MM.1S (cell line): ENCODE data around the gene PHLDA1.

Experiments
- DNase-seq: peaks from one replicate; pipeline ENCODE4 v3.0.0-alpha.2; 2015
- H2AFZ ChIP-seq: fragments of 300-600 bp; sonication (generic); 2 replicates; pipeline ENCODE4 v1.6.0; 2016; ENCODE audit warnings: antibody characterized with exemption, low read length
- H3F3A ChIP-seq: fragments of 300-600 bp; sonication (generic); 2 replicates; pipeline ENCODE4 v1.6.1; 2016; ENCODE audit warnings: mild to moderate bottlenecking, antibody characterized with exemption, low read length, moderate library complexity, mixed read lengths; ENCODE audit not compliant: insufficient read depth
- H3K27ac ChIP-seq: fragments of 300-600 bp; sonication (generic); 2 replicates; pipeline ENCODE4 v1.5.1; 2016; ENCODE audit warnings: mild to moderate bottlenecking, low read length
- H3K27me3 ChIP-seq: fragments of 300-600 bp; sonication (generic); replicated peaks from 2 replicates; pipeline ENCODE4 v1.6.0; 2016; ENCODE audit warnings: low read length; ENCODE audit not compliant: insufficient read depth
- H3K36me3 ChIP-seq: fragments of 300-600 bp; sonication (generic); replicated peaks from 2 replicates; pipeline ENCODE4 v1.6.1; 2016; ENCODE audit warnings: mild to moderate bottlenecking, low read length, mixed read lengths; ENCODE audit not compliant: insufficient read depth
- H3K4me1 ChIP-seq: fragments of 300-600 bp; sonication (generic); 2 replicates; pipeline ENCODE4 v1.6.1; 2016; ENCODE audit warnings: low read length, mixed read lengths
- H3K4me2 ChIP-seq: fragments of 300-600 bp; sonication (generic); 2 replicates; pipeline ENCODE4 v1.6.0; 2016; ENCODE audit warnings: low read depth, low read length
- H3K4me3 ChIP-seq: fragments of 300-600 bp; sonication (generic); 2 replicates; pipeline ENCODE4 v1.5.1; 2016; ENCODE audit warnings: low read length, mixed read lengths
- H3K79me2 ChIP-seq: fragments of 300-600 bp; sonication (generic); 2 replicates; pipeline ENCODE4 v1.6.1; 2016; ENCODE audit warnings: mixed run types, low read length, mixed read lengths
- H3K9ac ChIP-seq: fragments of 300-600 bp; sonication (generic); 2 replicates; pipeline ENCODE4 v1.6.1; 2016; ENCODE audit warnings: low read length, mixed read lengths
- H3K9me2 ChIP-seq: fragments of 300-600 bp; sonication (generic); replicated peaks from 2 replicates; pipeline ENCODE4 v1.6.1; 2016; ENCODE audit warnings: mild to moderate bottlenecking, low read length, mixed read lengths; ENCODE audit not compliant: insufficient read depth
- H3K9me3 ChIP-seq: fragments of 300-600 bp; sonication (generic); replicated peaks from 2 replicates; pipeline ENCODE4 v1.6.1; 2016; ENCODE audit warnings: mild to moderate bottlenecking, low read length, mixed read lengths; ENCODE audit not compliant: insufficient read depth
- H4K20me1 ChIP-seq: fragments of 300-600 bp; sonication (generic); 2 replicates; pipeline ENCODE4 v1.6.1; 2016; ENCODE audit warnings: mild to moderate bottlenecking, low read length, moderate library complexity, mixed read lengths; ENCODE audit not compliant: insufficient read depth
- CTCF ChIP-seq: fragments of 300-600 bp; sonication (generic); IDR thresholded peaks from 2 replicates; pipeline ENCODE4 v1.5.1; 2016; ENCODE audit warnings: antibody characterized with exemption, low read length, mixed read lengths
- EZH2 ChIP-seq: fragments of 300-600 bp; sonication (generic); optimal IDR thresholded peaks from 2 replicates; pipeline ENCODE3; 2017; ENCODE audit warnings: low read depth, mild to moderate bottlenecking, antibody characterized with exemption, low read length, mixed read lengths
- EZH2phosphoT487 ChIP-seq: fragments of 300-600 bp; sonication (generic); IDR thresholded peaks from 2 replicates; pipeline ENCODE4 v1.6.1; 2018; ENCODE audit warnings: antibody characterized with exemption, low read length

PHLDA1 gene

GRCh38 chr12:76073561-76073960 is 42.0 kb upstream of the PHLDA1 start:
- H3K9me2 ChIP-seq = no peaks in the 10 kb centered on the region

GRCh38 chr12:76072568-76072967 is 41.0 kb upstream of the PHLDA1 start:
- no peak for DNase-seq
- H3K9me3 ChIP-seq = no peaks in the 10 kb centered on the region
- no peaks in the 10 kb centered on the region for H3K9me2 ChIP-seq
- H3K27ac ChIP-seq = no peak overlapping the region
- no peak overlapping the region for H2AFZ ChIP-seq
- H4K20me1 ChIP-seq = peaks cover 66% of the 10 kb centered on the region
- H3K9ac ChIP-seq = no peak overlapping the region
- H3K4me2 ChIP-seq = no peak overlapping the region
- H3K4me3 ChIP-seq = no peak overlapping the region
- peaks cover 100% of the 10 kb centered on the region for H3K79me2 ChIP-seq
- H3K36me3 ChIP-seq = peaks cover 24% of the 10 kb centered on the region
- no peaks in the 10 kb centered on the region for H3K4me1 ChIP-seq
- no peaks in the 10 kb centered on the region for H3K27me3 ChIP-seq
- H3F3A ChIP-seq = no peaks in the 10 kb centered on the region; the same call in 1 of the 2 replicates
- TF ChIP-seq CTCF = no peak
- no peak for TF ChIP-seq EZH2phosphoT487
- no peak for TF ChIP-seq EZH2

More at GRCh38 chr12:76073561-76073960, 42.0 kb upstream of the PHLDA1 start:
- DNase-seq = no peak
- H3K9me3 ChIP-seq = no peaks in the 10 kb centered on the region
- peaks cover 74% of the 10 kb centered on the region for H4K20me1 ChIP-seq
- H3K4me3 ChIP-seq = no peak overlapping the region
- peaks cover 22% of the 10 kb centered on the region for H3K36me3 ChIP-seq
- no peaks in the 10 kb centered on the region for H3F3A ChIP-seq
- no peaks in the 10 kb centered on the region for H3K27me3 ChIP-seq
- H3K9ac ChIP-seq = no peak overlapping the region
- no peak overlapping the region for H3K27ac ChIP-seq
- no peak overlapping the region for H2AFZ ChIP-seq
- no peak overlapping the region for H3K4me2 ChIP-seq
- TF ChIP-seq CTCF = no peak
- TF ChIP-seq EZH2phosphoT487 = no peak
- no peak for TF ChIP-seq EZH2
- H3K79me2 ChIP-seq = peaks cover 100% of the 10 kb centered on the region
- no peaks in the 10 kb centered on the region; the same call in 1 of the 2 replicates for H3K4me1 ChIP-seq

- Histone ChIP-seq H3K4me3 (no peak overlapping the region), H3K9me2 (no peaks in the 10 kb centered on the region), H3K27me3 (no peaks in the 10 kb centered on the region), H3K79me2 (peaks cover 98% of the 10 kb centered on the region), H4K20me1 (peaks cover 35% of the 10 kb centered on the region), H3K36me3 (peaks cover 51% of the 10 kb centered on the region), H3K4me2 (no peak overlapping the region), H2AFZ (no peak overlapping the region), H3K9ac (no peak overlapping the region), H3K4me1 (no peaks in the 10 kb centered on the region), H3F3A (no peaks in the 10 kb centered on the region; the same call in 1 of the 2 replicates), H3K27ac (no peak overlapping the region), H3K9me3 (no peaks in the 10 kb centered on the region)
- no peak for DNase-seq
- TF ChIP-seq EZH2phosphoT487 (no peak), EZH2 (no peak), CTCF (no peak)
These were observed 37.8 kb upstream of the PHLDA1 start for GRCh38 chr12:76069339-76069738.
